HEK293 (cell line): Measurements from ENCODE around the gene TPMT.

Experiments used
- CTCF ChIA-PET: fragments of 350-600 bp; formaldehyde crosslinking; extraction: SDS; loops from one replicate; lab custom pipeline; 2021; ENCODE audit warnings: antibody characterized with exemption; lab: Yijun Ruan, JAX
- POLR2A ChIA-PET: fragments of 300-600 bp; formaldehyde crosslinking; extraction: SDS; loops from one replicate; lab custom pipeline; 2020; ENCODE audit warnings: antibody characterized with exemption, inconsistent platforms; lab: Yijun Ruan, JAX
- H3K27ac ChIP-seq: fragments of 200-500 bp; sonication (Bioruptor generic); 2 replicates; pipeline ENCODE4 v1.5.1; 2014; ENCODE audit warnings: low read depth, low read length, control low read depth, inconsistent platforms; ENCODE audit errors: extremely low read depth
- H3K36me3 ChIP-seq, 2 experiments: fragments of 200-500 bp in 1 of 2; sonication (Bioruptor generic) in 1 of 2; 1 replicate in 1 of 2; 2 replicates in 1 of 2; pipeline ENCODE4 v1.5.1; 2014 to 2017; ENCODE audit warnings: inconsistent platforms in 2 of 2, low read length in 2 of 2; ENCODE audit not compliant: control insufficient read depth in 2 of 2, insufficient read depth in 1 of 2
- H3K4me1 ChIP-seq: fragments of 200-500 bp; sonication (Bioruptor generic); 2 replicates; pipeline ENCODE4 v1.5.1; 2014; ENCODE audit warnings: mild to moderate bottlenecking, low read length, inconsistent platforms; ENCODE audit not compliant: control insufficient read depth, insufficient read depth
- H3K4me3 ChIP-seq: 2 replicates; pipeline ENCODE4 v1.5.1; 2011; ENCODE audit warnings: low read depth, mild to moderate bottlenecking, control low read depth, low read length, moderate library complexity
- H3K9me3 ChIP-seq: fragments of 200-500 bp; sonication (Bioruptor generic); 2 replicates; pipeline ENCODE4 v1.5.1; 2014; ENCODE audit warnings: low read depth, low read length, inconsistent platforms; ENCODE audit not compliant: control insufficient read depth, insufficient read depth
- AEBP2 ChIP-seq: fragments of 450-650 bp; formaldehyde crosslinking; IDR thresholded peaks from 2 replicates; pipeline ENCODE4 v1.5.1; 2016; ENCODE audit warnings: missing biosample characterization, missing genetic modification characterization, borderline replicate concordance
- ELK4 ChIP-seq: IDR thresholded peaks from 2 replicates; pipeline ENCODE4 v1.6.1; 2011; ENCODE audit warnings: mild to moderate bottlenecking, low read depth, low read length, borderline replicate concordance
- GLI2 ChIP-seq: fragments of 450-650 bp; formaldehyde crosslinking; IDR thresholded peaks from 2 replicates; pipeline ENCODE4; 2017; ENCODE audit warnings: missing biosample characterization, missing genetic modification characterization, low read depth, borderline replicate concordance
- GLIS2 ChIP-seq: fragments of 450-650 bp; formaldehyde crosslinking; IDR thresholded peaks from 2 replicates; pipeline ENCODE4 v1.5.1; 2016; ENCODE audit warnings: missing biosample characterization, missing genetic modification characterization
- HIC1 ChIP-seq: fragments of 450-650 bp; formaldehyde crosslinking; IDR thresholded peaks from 2 replicates; pipeline ENCODE4 v1.5.1; 2016; ENCODE audit warnings: missing biosample characterization, missing genetic modification characterization
- HOXA7 ChIP-seq: sonication (generic); formaldehyde crosslinking; IDR thresholded peaks from 2 replicates; pipeline ENCODE4 v1.8.1; 2022; ENCODE audit warnings: missing genetic modification reagents, borderline replicate concordance
- HOXD13 ChIP-seq: sonication (generic); formaldehyde crosslinking; IDR thresholded peaks from 2 replicates; pipeline ENCODE4 v1.8.0; 2022; ENCODE audit warnings: missing genetic modification reagents, borderline replicate concordance
- MYNN ChIP-seq: fragments of 450-650 bp; formaldehyde crosslinking; IDR thresholded peaks from 2 replicates; pipeline ENCODE4 v1.5.1; 2016; ENCODE audit warnings: missing biosample characterization, missing genetic modification characterization, borderline replicate concordance
- OSR2 ChIP-seq: fragments of 450-650 bp; formaldehyde crosslinking; IDR thresholded peaks from 2 replicates; pipeline ENCODE4 v1.5.1; 2016; ENCODE audit warnings: missing biosample characterization, missing genetic modification characterization
- RBAK ChIP-seq: fragments of 450-650 bp; formaldehyde crosslinking; IDR thresholded peaks from 2 replicates; pipeline ENCODE4 v1.5.1; 2016; ENCODE audit warnings: missing biosample characterization, missing genetic modification characterization
- WT1 ChIP-seq: fragments of 450-650 bp; formaldehyde crosslinking; IDR thresholded peaks from 2 replicates; pipeline ENCODE4 v1.5.1; 2016; ENCODE audit warnings: missing biosample characterization, missing genetic modification characterization
- ZBTB26 ChIP-seq: fragments of 450-650 bp; formaldehyde crosslinking; optimal IDR thresholded peaks from 2 replicates; pipeline ENCODE3; 2016; ENCODE audit warnings: missing biosample characterization, mild to moderate bottlenecking, missing genetic modification characterization
- ZBTB6 ChIP-seq: fragments of 450-650 bp; formaldehyde crosslinking; IDR thresholded peaks from 2 replicates; pipeline ENCODE4 v1.5.1; 2017; ENCODE audit warnings: missing biosample characterization, missing genetic modification characterization
- ZBTB7A ChIP-seq: fragments of 450-650 bp; formaldehyde crosslinking; IDR thresholded peaks from 2 replicates; pipeline ENCODE4 v1.5.1; 2016; ENCODE audit warnings: low read depth, missing biosample characterization, missing genetic modification characterization
- ZNF138 ChIP-seq: fragments of 450-650 bp; formaldehyde crosslinking; IDR thresholded peaks from 2 replicates; pipeline ENCODE4 v1.5.1; 2016; ENCODE audit warnings: missing biosample characterization, missing genetic modification characterization, borderline replicate concordance
- ZNF16 ChIP-seq: fragments of 450-650 bp; formaldehyde crosslinking; IDR thresholded peaks from 2 replicates; pipeline ENCODE4 v1.5.1; 2016; ENCODE audit warnings: low read depth, missing biosample characterization, missing genetic modification characterization
- ZNF211 ChIP-seq: fragments of 450-650 bp; formaldehyde crosslinking; IDR thresholded peaks from 2 replicates; pipeline ENCODE4 v1.5.1; 2016; ENCODE audit warnings: low read depth, missing biosample characterization, missing genetic modification characterization
- ZNF280D ChIP-seq: fragments of 450-650 bp; formaldehyde crosslinking; IDR thresholded peaks from 2 replicates; pipeline ENCODE4 v1.5.1; 2016; ENCODE audit warnings: missing biosample characterization, missing genetic modification characterization
- ZNF433 ChIP-seq: fragments of 450-650 bp; formaldehyde crosslinking; IDR thresholded peaks from 2 replicates; pipeline ENCODE4 v1.5.1; 2016; ENCODE audit warnings: missing biosample characterization, missing genetic modification characterization, low read depth
- ZNF501 ChIP-seq: fragments of 450-650 bp; formaldehyde crosslinking; IDR thresholded peaks from 2 replicates; pipeline ENCODE4 v1.5.1; 2016; ENCODE audit warnings: missing biosample characterization, missing genetic modification characterization
- ZNF510 ChIP-seq: fragments of 450-650 bp; formaldehyde crosslinking; IDR thresholded peaks from 2 replicates; pipeline ENCODE4 v1.5.1; 2018; ENCODE audit warnings: mild to moderate bottlenecking, missing genetic modification characterization, missing biosample characterization; ENCODE audit not compliant: insufficient replicate concordance
- ZNF530 ChIP-seq: fragments of 450-650 bp; formaldehyde crosslinking; IDR thresholded peaks from 2 replicates; pipeline ENCODE4 v1.5.1; 2016; ENCODE audit warnings: low read depth, missing biosample characterization, missing genetic modification characterization
- ZNF549 ChIP-seq: fragments of 450-650 bp; IDR thresholded peaks from 2 replicates; pipeline ENCODE4 v1.5.1; 2018; ENCODE audit warnings: missing biosample characterization, missing genetic modification characterization, mild to moderate bottlenecking, inconsistent platforms, moderate library complexity
- ZNF660 ChIP-seq: fragments of 450-650 bp; IDR thresholded peaks from 2 replicates; pipeline ENCODE4 v1.5.1; 2018; ENCODE audit warnings: missing biosample characterization, mild to moderate bottlenecking, missing genetic modification characterization
- ZNF677 ChIP-seq: fragments of 450-650 bp; IDR thresholded peaks from 2 replicates; pipeline ENCODE4 v1.5.0; 2018; ENCODE audit warnings: missing biosample characterization, mild to moderate bottlenecking, missing genetic modification characterization, moderate library complexity
- ZNF837 ChIP-seq: fragments of 450-650 bp; formaldehyde crosslinking; IDR thresholded peaks from 2 replicates; pipeline ENCODE4 v1.5.1; 2016; ENCODE audit warnings: missing biosample characterization, missing genetic modification characterization

Gene TPMT

GRCh38 chr6:18155150-18155863 lies 430 bp upstream of the TPMT start, which contains the start of gene KDM1B:
KDM1B (plus strand) TSS chr6:18155422; CDS start chr6:18159896, 4,474 bp downstream.
- H3K4me3 ChIP-seq, result peak within 1 kb of the TSS; percentile 93
- peaks cover 0 to 8% of the 10 kb centered on the region in 2 experiments; a peak in 2 of 3 replicates for H3K36me3 ChIP-seq
- ChIA-PET CTCF (interaction anchor here (0.5 kb wide), 1 partner anchor 103 kb away, joined by 4 read pairs; no protein-coding TSS in a partner anchor), POLR2A (interaction anchor here (0.5 to 0.8 kb wide), 3 partner anchors 13 to 277 kb away, joined by 3 to 4 read pairs (median 3); partner anchors contain the start of gene RNF144B)
- H3K27ac ChIP-seq, result peak within 1 kb of the TSS; percentile 76
- no peaks in the 10 kb centered on the region for H3K9me3 ChIP-seq
- H3K4me1 ChIP-seq, result peaks cover 3% of the 10 kb centered on the region; the same call in 1 of the 2 replicates
- no peak for TF ChIP-seq ZNF211
- no peak for TF ChIP-seq RBAK (tag by site-specific recombination)
- TF ChIP-seq HOXA7, result no peak
- TF ChIP-seq ZNF677 (tag by site-specific recombination), result no peak
- no peak for TF ChIP-seq ZNF510 (tag by site-specific recombination)
- TF ChIP-seq ZNF433 (tag by site-specific recombination), result no peak
- TF ChIP-seq GLIS2 (tag by site-specific recombination), result peak; percentile 53; the same call in 1 of the 2 replicates
- TF ChIP-seq ZNF837, result no peak
- no peak for TF ChIP-seq ZBTB7A (tag by site-specific recombination)
- TF ChIP-seq ELK4, result peak; percentile 78; the same call in 1 of the 2 replicates
- no peak for TF ChIP-seq ZNF16 (tag by site-specific recombination)
- TF ChIP-seq WT1 (tag by site-specific recombination), result peak; percentile 35; the same call in 1 of the 2 replicates
- TF ChIP-seq ZNF549 (tag by site-specific recombination), result no peak
- TF ChIP-seq ZNF530 (tag by site-specific recombination), result no peak
- 0 out of 2 replicates have a peak, but pooled peaks have one; percentile 2 for TF ChIP-seq ZNF660
- no peak for TF ChIP-seq OSR2 (tag by site-specific recombination)
- no peak for TF ChIP-seq AEBP2
- no peak for TF ChIP-seq ZNF138 (tag by site-specific recombination)
- TF ChIP-seq ZNF501 (tag by site-specific recombination), result 0 out of 2 replicates have a peak, but pooled peaks have one; percentile 23
- no peak for TF ChIP-seq HOXD13 (CRISPR knock-in tag)
- peak; percentile 87 for TF ChIP-seq ZBTB26
- no peak for TF ChIP-seq HIC1 (tag by site-specific recombination)
- no peak for TF ChIP-seq GLI2
- TF ChIP-seq ZNF280D (tag by site-specific recombination), result no peak
- no peak for TF ChIP-seq ZBTB6
- TF ChIP-seq MYNN (tag by site-specific recombination), result no peak
